NB4 (cell line): ENCODE measurements around the gene HTRA1.

Source experiments
- DNase-seq: peaks from one replicate; pipeline ENCODE4 v3.0.0; 2010; ENCODE audit warnings: low read depth
- H3K4me3 ChIP-seq: one replicate; pipeline ENCODE4 v1.5.1; 2011; ENCODE audit warnings: mild to moderate bottlenecking, low read depth, low read length, moderate library complexity
- CTCF ChIP-seq: IDR thresholded peaks from one replicate; pipeline ENCODE4 v1.5.1; 2012; ENCODE audit warnings: low read depth, low read length
- MYC ChIP-seq: IDR thresholded peaks from 2 replicates; pipeline ENCODE4 v1.6.1; 2011; ENCODE audit warnings: low read depth, low read length
- POLR2A ChIP-seq: IDR thresholded peaks from 2 replicates; pipeline ENCODE4 v1.6.1; 2011; ENCODE audit warnings: mild to moderate bottlenecking; ENCODE audit not compliant: insufficient read length; ENCODE audit errors: extremely low read depth
- TF ChIP-seq, protein P1 (sequence below): IDR thresholded peaks from 2 replicates; pipeline ENCODE4 v1.6.1; 2011; ENCODE audit warnings: low read depth, low read length

The HTRA1 gene

GRCh38 chr10:122514045-122514840 is 52.9 kb downstream of the HTRA1 start:
- DNase-seq: peak; percentile 48
- no peak overlapping the region for H3K4me3 ChIP-seq
- TF ChIP-seq, protein P1, sequence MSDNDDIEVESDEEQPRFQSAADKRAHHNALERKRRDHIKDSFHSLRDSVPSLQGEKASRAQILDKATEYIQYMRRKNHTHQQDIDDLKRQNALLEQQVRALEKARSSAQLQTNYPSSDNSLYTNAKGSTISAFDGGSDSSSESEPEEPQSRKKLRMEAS: no peak
- TF ChIP-seq CTCF (no peak), MYC (no peak), POLR2A (no peak)

DNA sequence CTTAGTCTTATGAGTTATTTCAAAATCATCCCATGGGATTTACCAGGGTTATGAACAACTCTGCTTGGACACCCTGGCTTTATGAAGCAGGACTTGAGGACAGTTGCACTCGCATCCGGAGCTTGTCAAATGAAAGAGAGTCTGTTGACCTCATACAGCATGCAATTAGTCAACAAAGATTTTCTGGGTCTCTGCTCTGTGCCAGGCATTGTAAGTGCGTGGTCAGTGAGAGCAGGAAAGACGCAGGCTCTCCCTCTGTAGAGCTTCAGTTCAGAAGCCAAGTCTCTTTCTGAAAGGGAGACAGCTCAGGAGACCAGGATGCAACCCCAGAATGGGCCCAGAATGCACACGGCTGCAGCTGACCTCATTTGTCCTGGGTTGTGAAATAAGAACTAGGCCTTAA is 53.7 kb downstream of the HTRA1 start:
- peak; percentile 66 for DNase-seq
- H3K4me3 ChIP-seq: no peak overlapping the region
- TF ChIP-seq, protein P1: no peak
- no peak for TF ChIP-seq CTCF
- no peak for TF ChIP-seq MYC
- TF ChIP-seq POLR2A: no peak

- H3K4me3 ChIP-seq: no peak overlapping the region
- TF ChIP-seq MYC: peak; percentile 41; the same call in 1 of the 2 replicates
- no peak for TF ChIP-seq CTCF
- peak; percentile 92 for DNase-seq
Observed at GRCh38 chr10:122515588-122516231, 54.4 kb downstream of the HTRA1 start.

DNA sequence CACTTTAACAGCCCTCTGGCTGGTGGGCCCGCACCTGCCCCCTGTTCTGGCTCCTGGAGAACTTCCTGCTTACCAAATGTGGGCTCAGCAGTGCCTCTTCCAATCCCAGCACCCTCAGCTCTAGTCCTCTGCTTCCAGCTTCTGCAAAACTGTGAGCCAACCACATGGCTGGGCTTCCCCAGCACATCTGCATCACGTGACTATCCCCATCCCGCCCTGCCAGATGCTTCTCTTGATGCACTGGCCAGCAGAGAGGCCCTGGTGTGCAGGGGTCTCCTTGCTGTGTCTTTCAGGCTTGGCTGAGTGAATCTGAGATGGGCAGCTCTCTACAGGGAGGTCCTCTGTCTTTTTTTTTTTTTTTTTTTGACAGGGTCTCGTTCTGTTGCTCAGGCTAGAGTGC is 55.4 kb downstream of the HTRA1 start:
- DNase-seq: peak; percentile 55
- TF ChIP-seq, protein P1: peak; percentile 78
- TF ChIP-seq MYC (peak; percentile 39; the same call in 1 of the 2 replicates), CTCF (no peak), POLR2A (no peak)
- no peak overlapping the region for H3K4me3 ChIP-seq

DNA sequence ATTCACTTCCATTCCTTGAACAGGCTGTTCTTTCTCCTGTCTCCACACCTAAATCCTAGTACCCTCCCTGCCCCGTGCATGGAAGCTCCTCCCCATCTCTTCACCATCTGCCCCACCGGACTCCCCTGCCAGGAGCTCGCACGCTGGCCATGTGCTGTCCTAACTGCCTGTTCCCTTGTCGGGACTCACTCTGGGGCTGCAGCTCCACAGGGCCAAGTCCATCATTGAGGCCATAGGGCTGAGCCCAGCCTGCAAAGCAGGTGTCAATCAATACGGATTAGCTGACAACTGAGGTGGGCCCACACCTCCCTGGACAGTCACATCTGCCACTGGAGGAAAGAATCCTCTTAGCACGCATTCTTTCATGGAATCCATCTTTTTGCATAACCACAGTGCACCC is 57.8 kb downstream of the HTRA1 start:
- no peak overlapping the region for H3K4me3 ChIP-seq
- no peak for DNase-seq
- TF ChIP-seq, protein P1: no peak
- no peak for TF ChIP-seq POLR2A
- TF ChIP-seq MYC: no peak
- no peak for TF ChIP-seq CTCF
